NCI-H1417 (cell line): ENCODE measurements around the gene CAMKV.
A peak's percentile ranks its signal among the peaks of the same experiment; 100 is the strongest.

Experiments used
- DNase-seq, 3 experiments: peaks; one replicate each; lab custom pipeline; 2025; lab: John Stamatoyannopoulos, UW

The CAMKV gene

GRCh38 chr3:49896345-49896744 is 26.6 kb upstream of the CAMKV start:
- DNase-seq: no peak

GRCh38 chr3:49895791-49896190 is 26.1 kb upstream of the CAMKV start:
- DNase-seq: no peak

GRCh38 chr3:49889296-49889695 is 19.6 kb upstream of the CAMKV start:
- no peak for DNase-seq

GRCh38 chr3:49886922-49887265 is 17.2 kb upstream of the CAMKV start:
- no peak for DNase-seq

- no peak for DNase-seq
Measured at GRCh38 chr3:49883998-49884397, 14.3 kb upstream of the CAMKV start.

GRCh38 chr3:49882166-49882565 is 12.5 kb upstream of the CAMKV start:
- DNase-seq: no peak

- DNase-seq: peak in 1 of 3 experiments; percentile 18
Measured at GRCh38 chr3:49880581-49881315, 11.0 kb upstream of the CAMKV start.

GRCh38 chr3:49879721-49880120 is 10.0 kb upstream of the CAMKV start:
- DNase-seq: no peak

- DNase-seq: no peak
Measured at GRCh38 chr3:49878686-49879085, 9.0 kb upstream of the CAMKV start.

GRCh38 chr3:49877716-49878115 is 8.0 kb upstream of the CAMKV start:
- no peak for DNase-seq

GRCh38 chr3:49876567-49876966 is 6.9 kb upstream of the CAMKV start:
- no peak for DNase-seq

- no peak for DNase-seq
Measured at GRCh38 chr3:49873623-49874022, 3.9 kb upstream of the CAMKV start.

- DNase-seq: peak in 1 of 3 experiments; percentile 19
Measured at GRCh38 chr3:49872801-49873281, 3.1 kb upstream of the CAMKV start.

- no peak for DNase-seq
Measured at GRCh38 chr3:49871531-49872153, 1.9 kb upstream of the CAMKV start.

GRCh38 chr3:49868862-49869466 is 742 bp downstream of the CAMKV start:
- peak in 1 of 3 experiments; percentile 16 for DNase-seq

GRCh38 chr3:49867871-49868321 is 1.8 kb downstream of the CAMKV start:
- no peak for DNase-seq

- DNase-seq: peak in 1 of 3 experiments; percentile 3
Measured at GRCh38 chr3:49867400-49867799, 2.3 kb downstream of the CAMKV start.

- DNase-seq: no peak
Measured at GRCh38 chr3:49865198-49865784, 4.4 kb downstream of the CAMKV start.

- DNase-seq: no peak
Measured at GRCh38 chr3:49864505-49864904, 5.2 kb downstream of the CAMKV start.

- DNase-seq: no peak
Measured at GRCh38 chr3:49859576-49860305, 10.0 kb downstream of the CAMKV start.

GRCh38 chr3:49856181-49857005 is 13.3 kb downstream of the CAMKV start, which contains the start of gene TRAIP:
TSS of gene TRAIP (minus strand) at chr3:49856564. CDS start at chr3:49856453, 111 bp downstream.
- peak; percentile 88 to 95 (median 95) for DNase-seq
